ENCODE data around the gene ZFP28.

Gene ZFP28

GRCh38 chr19:56597696-56598095 is 58.9 kb downstream of the ZFP28 start:
- H3K36me3 ChIP-seq, result peaks cover 18% of the 10 kb centered on the region
- DNase-seq, result no peak
- no peaks in the 10 kb centered on the region for H3K4me1 ChIP-seq
- no peaks in the 10 kb centered on the region; the same call in 1 of the 2 replicates for H3K9me3 ChIP-seq
- no peaks in the 10 kb centered on the region for H3K27me3 ChIP-seq
- H3K4me3 ChIP-seq (ENCODE audit: low read depth, low read length), result no peak overlapping the region
- TF ChIP-seq, protein P1, sequence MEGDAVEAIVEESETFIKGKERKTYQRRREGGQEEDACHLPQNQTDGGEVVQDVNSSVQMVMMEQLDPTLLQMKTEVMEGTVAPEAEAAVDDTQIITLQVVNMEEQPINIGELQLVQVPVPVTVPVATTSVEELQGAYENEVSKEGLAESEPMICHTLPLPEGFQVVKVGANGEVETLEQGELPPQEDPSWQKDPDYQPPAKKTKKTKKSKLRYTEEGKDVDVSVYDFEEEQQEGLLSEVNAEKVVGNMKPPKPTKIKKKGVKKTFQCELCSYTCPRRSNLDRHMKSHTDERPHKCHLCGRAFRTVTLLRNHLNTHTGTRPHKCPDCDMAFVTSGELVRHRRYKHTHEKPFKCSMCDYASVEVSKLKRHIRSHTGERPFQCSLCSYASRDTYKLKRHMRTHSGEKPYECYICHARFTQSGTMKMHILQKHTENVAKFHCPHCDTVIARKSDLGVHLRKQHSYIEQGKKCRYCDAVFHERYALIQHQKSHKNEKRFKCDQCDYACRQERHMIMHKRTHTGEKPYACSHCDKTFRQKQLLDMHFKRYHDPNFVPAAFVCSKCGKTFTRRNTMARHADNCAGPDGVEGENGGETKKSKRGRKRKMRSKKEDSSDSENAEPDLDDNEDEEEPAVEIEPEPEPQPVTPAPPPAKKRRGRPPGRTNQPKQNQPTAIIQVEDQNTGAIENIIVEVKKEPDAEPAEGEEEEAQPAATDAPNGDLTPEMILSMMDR (IDR thresholded peaks at IDR 0.05; ENCODE audit: low read depth, low read length), result no peak

GRCh38 chr19:56601375-56601774 is 62.6 kb downstream of the ZFP28 start:
- no peaks in the 10 kb centered on the region for H3K4me1 ChIP-seq
- H3K36me3 ChIP-seq, result peaks cover 18% of the 10 kb centered on the region
- no peaks in the 10 kb centered on the region for H3K27me3 ChIP-seq
- TF ChIP-seq, protein P1 (IDR thresholded peaks at IDR 0.05; ENCODE audit: low read depth, low read length), result no peak
- no peaks in the 10 kb centered on the region; the same call in 1 of the 2 replicates for H3K9me3 ChIP-seq
- no peak overlapping the region for H3K4me3 ChIP-seq (ENCODE audit: low read depth, low read length)
- no peak for DNase-seq

DNA sequence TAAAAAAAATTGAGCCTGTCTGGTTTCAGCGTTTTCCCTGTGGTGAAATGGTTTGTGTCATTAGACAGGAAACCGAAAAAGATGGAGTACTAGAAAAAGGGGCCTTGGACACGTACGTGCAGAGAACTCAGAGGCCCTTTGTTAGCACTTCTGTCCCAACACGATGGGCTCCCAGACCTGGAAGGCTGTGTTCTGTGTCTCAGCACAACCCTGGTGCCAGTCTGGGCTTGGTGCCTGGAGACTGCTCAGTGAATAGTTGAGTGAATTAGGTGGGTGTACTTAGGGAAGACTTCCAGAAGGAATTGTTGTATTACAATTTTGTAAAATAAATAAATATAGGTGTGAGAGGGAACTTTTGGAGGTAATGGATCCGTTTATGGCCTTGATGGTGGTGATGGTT is 65.1 kb downstream of the ZFP28 start:
- H3K9me3 ChIP-seq, result no peaks in the 10 kb centered on the region; the same call in 1 of the 2 replicates
- TF ChIP-seq, protein P1 (IDR thresholded peaks at IDR 0.05; ENCODE audit: low read depth, low read length), result no peak
- H3K4me1 ChIP-seq, result no peaks in the 10 kb centered on the region
- no peak for DNase-seq
- peaks cover 13% of the 10 kb centered on the region for H3K36me3 ChIP-seq
- no peak overlapping the region for H3K4me3 ChIP-seq (ENCODE audit: low read depth, low read length)
- no peaks in the 10 kb centered on the region for H3K27me3 ChIP-seq

Measured in BE2C (cell line).